ENCODE measurements around the gene MARCHF2. TPM values are rescaled to one million over a fixed set of nuclear protein-coding genes. Genes with fewer than 3 reads are reported as not detected.

The MARCHF2 gene
- total RNA-seq, 1 experiment from 2014 or later, result 27.5 TPM

DNA sequence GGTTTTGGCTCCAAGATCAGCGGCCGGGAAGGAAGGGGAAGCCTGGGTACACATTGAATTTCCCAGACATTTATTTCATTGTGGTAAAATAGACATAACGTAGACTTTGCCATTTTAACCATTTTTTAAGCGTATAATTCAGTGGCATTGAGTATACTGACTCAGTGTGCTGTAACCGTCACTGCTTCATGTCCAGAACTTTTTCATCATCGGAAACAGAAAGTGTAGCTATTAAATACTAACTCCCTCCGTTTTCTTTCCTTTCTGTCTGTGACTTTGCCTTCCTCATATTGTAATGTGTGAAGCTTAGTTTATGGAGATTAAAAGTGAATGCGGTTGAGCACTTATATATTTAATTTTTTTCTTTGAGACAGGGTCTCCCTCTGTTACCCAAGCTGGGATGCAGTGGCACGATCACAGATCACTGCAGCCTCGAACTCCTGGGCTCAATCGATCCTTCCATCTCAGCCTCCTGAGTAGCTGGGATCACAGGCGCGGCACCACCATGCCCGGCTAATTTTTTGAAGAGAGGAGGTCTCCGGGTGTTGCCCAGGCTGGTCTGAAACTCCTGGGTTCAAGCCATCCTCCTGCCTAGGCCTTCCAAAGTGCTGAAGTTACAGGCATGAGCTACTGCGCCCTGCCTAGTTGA lies 33.1 kb downstream of the MARCHF2 start:
- Histone ChIP-seq H3K27ac (ENCODE audit: insufficient read length, low read depth, low read length) (no peak overlapping the region), H3K56ac (ENCODE audit: insufficient read length, low read depth, low read length) (no peak overlapping the region)
- no CpG with 5 or more reads among the region's 16 CpGs for WGBS (ENCODE audit: extremely low coverage, insufficient read length, low lambda C conversion rate)

More for the DNA sequence above, 33.1 kb downstream of the MARCHF2 start:
- no peaks in the 10 kb centered on the region; the same call in 1 of the 2 replicates for H3K27me3 Mint-ChIP-seq (ENCODE audit: low read depth)
- Histone ChIP-seq H2BK15ac (ENCODE audit: low read depth, low read length) (no peak overlapping the region), H4K8ac (replicated peaks; ENCODE audit: insufficient read length, low read depth, low read length) (no peak overlapping the region), H3K79me2 (ENCODE audit: insufficient read depth, low read length) (peaks cover 56% of the 10 kb centered on the region), H3K9me3 (ENCODE audit: control insufficient read depth, low read depth, low read length) (no peaks in the 10 kb centered on the region), H3K9ac (ENCODE audit: extremely low read depth, insufficient read length, low read length) (peak overlapping the region; percentile 95), H3K27me3 (ENCODE audit: insufficient read depth, low read length) (no peaks in the 10 kb centered on the region), H4K5ac (ENCODE audit: insufficient read length, low read depth, low read length) (no peak overlapping the region), H3T11ph (ENCODE audit: low read length) (no peak overlapping the region), H4K91ac (ENCODE audit: insufficient read length, low read depth, low read length) (no peak overlapping the region), H3K18ac (ENCODE audit: insufficient read length, low read depth, low read length) (no peak overlapping the region), H2BK5ac (ENCODE audit: insufficient read length, low read length) (no peak overlapping the region), H2BK12ac (ENCODE audit: insufficient read length, low read depth, low read length) (no peak overlapping the region), H3K4me1 (ENCODE audit: insufficient read depth, low read length) (peaks cover 10% of the 10 kb centered on the region), H2AFZ (ENCODE audit: low read length) (no peak overlapping the region), H4K20me1 (ENCODE audit: control insufficient read depth, insufficient read depth, insufficient read length) (peaks cover 4% of the 10 kb centered on the region), H3K4ac (ENCODE audit: low read depth, low read length) (no peak overlapping the region), H3K23ac (ENCODE audit: insufficient read length, low read depth, low read length) (no peak overlapping the region), H2BK120ac (ENCODE audit: low read depth, low read length, poor library complexity, severe bottlenecking) (no peak overlapping the region), H3K4me2 (ENCODE audit: insufficient read depth, insufficient read length, low read length) (peak overlapping the region; percentile 75), H3K23me2 (ENCODE audit: insufficient read length, low read depth, low read length, poor library complexity, severe bottlenecking) (no peaks in the 10 kb centered on the region), H3K79me1 (ENCODE audit: insufficient read depth, low read depth, low read length, poor library complexity, severe bottlenecking) (no peaks in the 10 kb centered on the region), H2AK5ac (ENCODE audit: insufficient read length, low read length) (no peak overlapping the region), H2BK20ac (ENCODE audit: low read depth, low read length, poor library complexity, severe bottlenecking) (no peak overlapping the region), H3K14ac (ENCODE audit: insufficient read depth, low read length) (no peak overlapping the region)
- H3K4me1 Mint-ChIP-seq, result peaks cover 52 to 60% of the 10 kb centered on the region in 2 experiments
- H3K27ac Mint-ChIP-seq, result peak overlapping the region; percentile 42 to 96 (median 89)
- peak overlapping the region; percentile 96 to 99 for H3K4me3 Mint-ChIP-seq
- TF ChIP-seq, protein P1, sequence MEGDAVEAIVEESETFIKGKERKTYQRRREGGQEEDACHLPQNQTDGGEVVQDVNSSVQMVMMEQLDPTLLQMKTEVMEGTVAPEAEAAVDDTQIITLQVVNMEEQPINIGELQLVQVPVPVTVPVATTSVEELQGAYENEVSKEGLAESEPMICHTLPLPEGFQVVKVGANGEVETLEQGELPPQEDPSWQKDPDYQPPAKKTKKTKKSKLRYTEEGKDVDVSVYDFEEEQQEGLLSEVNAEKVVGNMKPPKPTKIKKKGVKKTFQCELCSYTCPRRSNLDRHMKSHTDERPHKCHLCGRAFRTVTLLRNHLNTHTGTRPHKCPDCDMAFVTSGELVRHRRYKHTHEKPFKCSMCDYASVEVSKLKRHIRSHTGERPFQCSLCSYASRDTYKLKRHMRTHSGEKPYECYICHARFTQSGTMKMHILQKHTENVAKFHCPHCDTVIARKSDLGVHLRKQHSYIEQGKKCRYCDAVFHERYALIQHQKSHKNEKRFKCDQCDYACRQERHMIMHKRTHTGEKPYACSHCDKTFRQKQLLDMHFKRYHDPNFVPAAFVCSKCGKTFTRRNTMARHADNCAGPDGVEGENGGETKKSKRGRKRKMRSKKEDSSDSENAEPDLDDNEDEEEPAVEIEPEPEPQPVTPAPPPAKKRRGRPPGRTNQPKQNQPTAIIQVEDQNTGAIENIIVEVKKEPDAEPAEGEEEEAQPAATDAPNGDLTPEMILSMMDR (conservative IDR thresholded peaks at IDR 0.05), result no peak
- no peak for DNase-seq
- peaks cover 23 to 35% (median 31%) of the 10 kb centered on the region in 3 experiments for H3K36me3 Mint-ChIP-seq (ENCODE audit: insufficient read depth in 1 of 3, low read depth in 3 of 3)
- 0 out of 5 replicates have a peak, but pooled peaks cover 0 to 3% of the 10 kb centered on the region in 2 experiments for H3K9me3 Mint-ChIP-seq

All from H9 (cell line).